Measurements from ENCODE around the gene HES4. TPM values are rescaled to one million over a fixed set of nuclear protein-coding genes. Genes with fewer than 3 reads are reported as not detected.

HES4 gene
- total RNA-seq, 1 experiment from 2014 or later = 145 TPM

- Histone ChIP-seq H3K4me3 (replicated peaks in 1 of 2; ENCODE audit: low read depth in 1 of 2, low read length in 2 of 2) (peak overlapping the region; percentile 68 to 93), H3K79me2 (ENCODE audit: insufficient read depth, low read length) (peaks cover 68% of the 10 kb centered on the region), H2AFZ (ENCODE audit: low read depth, low read length, poor library complexity, severe bottlenecking) (no peak overlapping the region), H3K27ac (ENCODE audit: low read depth, low read length) (peak overlapping the region; percentile 99), H3K27me3 (ENCODE audit: insufficient read depth, low read length) (no peaks in the 10 kb centered on the region), H3K9ac (ENCODE audit: low read length) (peak overlapping the region; percentile 97), H3K9me3 (ENCODE audit: control insufficient read depth in 1 of 2, insufficient read depth in 1 of 2, low read depth in 1 of 2, low read length in 2 of 2) (no peaks in the 10 kb centered on the region), H4K20me1 (ENCODE audit: insufficient read depth) (no peaks in the 10 kb centered on the region; the same call in 1 of the 2 replicates), H3K4me2 (ENCODE audit: low read length) (peak overlapping the region; percentile 85), H3K36me3 (ENCODE audit: control insufficient read depth in 1 of 2, insufficient read depth in 2 of 2, low read length in 2 of 2) (peaks cover 26 to 35% of the 10 kb centered on the region in 2 experiments; a peak in 3 of 4 replicates), H3K4me1 (ENCODE audit: control insufficient read depth in 1 of 2, insufficient read depth in 2 of 2, low read length in 2 of 2) (peaks cover 10 to 19% of the 10 kb centered on the region in 2 experiments), H3K9me2 (ENCODE audit: insufficient read depth) (no peaks in the 10 kb centered on the region)
- peak; percentile 38; the same call in 1 of the 2 replicates for TF ChIP-seq ZFX (IDR thresholded peaks at IDR 0.05)
- TF ChIP-seq, protein P1, sequence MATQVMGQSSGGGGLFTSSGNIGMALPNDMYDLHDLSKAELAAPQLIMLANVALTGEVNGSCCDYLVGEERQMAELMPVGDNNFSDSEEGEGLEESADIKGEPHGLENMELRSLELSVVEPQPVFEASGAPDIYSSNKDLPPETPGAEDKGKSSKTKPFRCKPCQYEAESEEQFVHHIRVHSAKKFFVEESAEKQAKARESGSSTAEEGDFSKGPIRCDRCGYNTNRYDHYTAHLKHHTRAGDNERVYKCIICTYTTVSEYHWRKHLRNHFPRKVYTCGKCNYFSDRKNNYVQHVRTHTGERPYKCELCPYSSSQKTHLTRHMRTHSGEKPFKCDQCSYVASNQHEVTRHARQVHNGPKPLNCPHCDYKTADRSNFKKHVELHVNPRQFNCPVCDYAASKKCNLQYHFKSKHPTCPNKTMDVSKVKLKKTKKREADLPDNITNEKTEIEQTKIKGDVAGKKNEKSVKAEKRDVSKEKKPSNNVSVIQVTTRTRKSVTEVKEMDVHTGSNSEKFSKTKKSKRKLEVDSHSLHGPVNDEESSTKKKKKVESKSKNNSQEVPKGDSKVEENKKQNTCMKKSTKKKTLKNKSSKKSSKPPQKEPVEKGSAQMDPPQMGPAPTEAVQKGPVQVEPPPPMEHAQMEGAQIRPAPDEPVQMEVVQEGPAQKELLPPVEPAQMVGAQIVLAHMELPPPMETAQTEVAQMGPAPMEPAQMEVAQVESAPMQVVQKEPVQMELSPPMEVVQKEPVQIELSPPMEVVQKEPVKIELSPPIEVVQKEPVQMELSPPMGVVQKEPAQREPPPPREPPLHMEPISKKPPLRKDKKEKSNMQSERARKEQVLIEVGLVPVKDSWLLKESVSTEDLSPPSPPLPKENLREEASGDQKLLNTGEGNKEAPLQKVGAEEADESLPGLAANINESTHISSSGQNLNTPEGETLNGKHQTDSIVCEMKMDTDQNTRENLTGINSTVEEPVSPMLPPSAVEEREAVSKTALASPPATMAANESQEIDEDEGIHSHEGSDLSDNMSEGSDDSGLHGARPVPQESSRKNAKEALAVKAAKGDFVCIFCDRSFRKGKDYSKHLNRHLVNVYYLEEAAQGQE (IDR thresholded peaks at IDR 0.05; ENCODE audit: low read depth) = no peak
- CTCF ChIA-PET = interaction anchor here (1.1 kb wide), 1 partner anchor 55 kb away, joined by 3 read pairs; no protein-coding TSS in a partner anchor
- intact Hi-C loops (cut with micrococcal nuclease) = loop anchor here (5.0 kb wide), 1 partner anchor 58 kb away; no protein-coding TSS in a partner anchor
- POLR2A ChIA-PET = interaction anchor here (1.2 kb wide), 1 partner anchor 18 kb away, joined by 3 read pairs; no protein-coding TSS in a partner anchor
- ATAC-seq (peak; percentile 43), DNase-seq (ENCODE audit: low read depth, low spot score) (no peak)
- no TSS peak for BruUV-seq (replicated peaks)
- RAD21 ChIA-PET (ENCODE audit: low non-redundant PET in 1 of 2, low total read pairs in 2 of 2, uncharacterized antibody in 2 of 2, unreplicated experiment in 2 of 2) = no interaction called here
Measured at GRCh38 chr1:959731-960362, 40.0 kb downstream of the HES4 start.

All from HCT116 (cell line).